Fibroblast of lung (primary cell): Measurements from ENCODE around the gene SIAH2. TPM values are rescaled to one million over a fixed set of nuclear protein-coding genes. Genes with fewer than 3 reads are reported as not detected.

Source experiments
- DNase-seq, 2 donors: peaks; one replicate each; pipeline versions ENCODE4 v3.0.0 to v3.0.0-alpha.2; 2010; ENCODE audit warnings: low read depth in 2 of 2
- H2AFZ ChIP-seq: 2 replicates; pipeline ENCODE4 v1.5.1; 2012; ENCODE audit warnings: low read length, control low read depth, inconsistent platforms
- H3K27ac ChIP-seq: 2 replicates; pipeline ENCODE4 v1.5.1; 2011; ENCODE audit warnings: low read length, control low read depth; ENCODE audit not compliant: insufficient read depth
- H3K27me3 ChIP-seq: 2 replicates; pipeline ENCODE4 v1.5.1; 2011; ENCODE audit warnings: mild to moderate bottlenecking, low read length; ENCODE audit not compliant: control insufficient read depth, insufficient read depth
- H3K36me3 ChIP-seq: 2 replicates; pipeline ENCODE4 v1.5.1; 2011; ENCODE audit warnings: low read length; ENCODE audit not compliant: control insufficient read depth, insufficient read depth
- H3K4me1 ChIP-seq: 2 replicates; pipeline ENCODE4 v1.5.1; 2011; ENCODE audit warnings: low read length; ENCODE audit not compliant: control insufficient read depth, insufficient read depth; ENCODE audit errors: extremely low read depth
- H3K4me2 ChIP-seq: 2 replicates; pipeline ENCODE4 v1.5.1; 2011; ENCODE audit warnings: low read length, control low read depth; ENCODE audit not compliant: insufficient read depth; ENCODE audit errors: extremely low read depth
- H3K4me3 ChIP-seq, 4 experiments: fragments of 200-600 bp in 1 of 4; sonication (generic) in 1 of 4; replicated peaks in 1 of 4; 2 replicates each; pipeline ENCODE4 v1.5.1; 2011 to 2016; ENCODE audit warnings: low read length in 4 of 4, low read depth in 3 of 4, mild to moderate bottlenecking in 3 of 4, control low read depth in 2 of 4, inconsistent platforms in 1 of 4, mixed read lengths in 1 of 4; ENCODE audit not compliant: insufficient read depth in 1 of 4; ENCODE audit errors: control extremely low read depth in 1 of 4
- H3K79me2 ChIP-seq: 2 replicates; pipeline ENCODE4 v1.5.1; 2012; ENCODE audit warnings: mild to moderate bottlenecking, low read length, inconsistent platforms; ENCODE audit not compliant: control insufficient read depth, insufficient read depth
- H3K9ac ChIP-seq: 2 replicates; pipeline ENCODE4 v1.5.1; 2011; ENCODE audit warnings: mild to moderate bottlenecking, low read length, control low read depth; ENCODE audit not compliant: insufficient read depth
- H3K9me3 ChIP-seq: 2 replicates; pipeline ENCODE4 v1.5.1; 2012; ENCODE audit warnings: low read depth, low read length; ENCODE audit not compliant: control insufficient read depth, insufficient read depth
- H4K20me1 ChIP-seq: 2 replicates; pipeline ENCODE4 v1.5.1; 2011; ENCODE audit warnings: low read length; ENCODE audit not compliant: control insufficient read depth, insufficient read depth; ENCODE audit errors: extremely low read depth
- CTCF ChIP-seq, 2 donors: IDR thresholded peaks in 1 of 2; conservative IDR thresholded peaks in 1 of 2; 1 replicate in 1 of 2; 2 replicates in 1 of 2; pipeline ENCODE4 v1.5.1; 2011 to 2012; ENCODE audit warnings: low read length in 2 of 2, control low read depth in 1 of 2, inconsistent platforms in 1 of 2, low read depth in 1 of 2, mild to moderate bottlenecking in 1 of 2
- EZH2 ChIP-seq: IDR thresholded peaks from 2 replicates; pipeline ENCODE4 v1.5.1; 2012; ENCODE audit warnings: low read length, control low read depth, mild to moderate bottlenecking; ENCODE audit errors: missing control alignments
- polyA plus RNA-seq, 2 donors: library from polyadenylated mRNA; depleted of rRNA in 1 of 2; stranded (reverse) in 1 of 2; unstranded in 1 of 2; fragments of >200 nt; gene quantifications; 2 replicates each; pipeline ENCODE4 v1.2.1, GENCODE V29; 2011 to 2012; ENCODE audit warnings: missing spikeins in 1 of 2
- total RNA-seq: library from RNA; depleted of rRNA; stranded (reverse); fragments of >200 nt; gene quantifications from 2 replicates; pipeline ENCODE4 v1.2.1, GENCODE V29; 2014

The SIAH2 gene
- total and polyA plus RNA-seq, 2 donors (not counting 1 experiment from before 2014, with no cell fraction given), result 28.9 to 29.7 TPM

DNA sequence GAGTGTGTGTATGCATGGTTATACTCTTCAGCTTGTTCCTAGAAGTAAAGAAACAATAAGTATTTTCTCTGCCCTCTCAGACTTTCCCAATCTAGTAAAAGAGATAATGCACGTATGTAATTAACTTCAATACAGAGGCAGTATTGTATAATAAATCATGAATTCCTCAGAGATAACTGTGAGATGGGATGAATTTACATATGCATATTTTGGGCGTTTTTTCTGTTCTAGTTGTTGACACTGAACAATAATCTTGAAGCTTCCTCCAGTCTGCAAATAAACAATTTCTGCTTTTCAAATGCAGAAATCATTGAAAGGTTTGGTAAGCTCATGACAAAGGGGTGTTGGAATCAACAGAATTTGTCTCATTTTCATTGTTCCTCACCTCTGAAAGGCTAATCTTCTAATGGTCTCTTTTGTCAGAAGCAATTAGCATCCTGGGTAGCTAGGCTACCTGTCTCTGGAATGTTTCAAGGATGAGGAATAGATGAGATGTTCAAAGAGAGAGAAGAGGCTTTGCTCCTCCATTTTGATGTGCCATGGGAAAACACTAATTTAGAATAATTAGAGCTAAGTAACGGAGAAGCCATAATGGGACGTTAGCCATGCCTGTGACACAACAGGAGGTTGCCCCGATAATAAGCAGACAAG is 43.3 kb upstream of the SIAH2 start:
- no peak for TF ChIP-seq CTCF (conservative IDR thresholded peaks at IDR 0.05 in 1 of 2, IDR thresholded peaks at IDR 0.05 in 1 of 2; ENCODE audit: low read depth in 1 of 2, low read length in 2 of 2)
- no peak for TF ChIP-seq EZH2
- H3K9me3 ChIP-seq, result no peaks in the 10 kb centered on the region
- H4K20me1 ChIP-seq, result no peaks in the 10 kb centered on the region
- no peak overlapping the region for H3K4me3 ChIP-seq
- no peak overlapping the region for H3K9ac ChIP-seq
- H3K4me1 ChIP-seq, result no peaks in the 10 kb centered on the region
- H3K79me2 ChIP-seq, result no peaks in the 10 kb centered on the region
- peaks cover 9% of the 10 kb centered on the region for H3K27me3 ChIP-seq
- DNase-seq, result no peak
- no peak overlapping the region for H2AFZ ChIP-seq
- no peak overlapping the region for H3K27ac ChIP-seq
- H3K36me3 ChIP-seq, result no peaks in the 10 kb centered on the region
- no peak overlapping the region for H3K4me2 ChIP-seq

DNA sequence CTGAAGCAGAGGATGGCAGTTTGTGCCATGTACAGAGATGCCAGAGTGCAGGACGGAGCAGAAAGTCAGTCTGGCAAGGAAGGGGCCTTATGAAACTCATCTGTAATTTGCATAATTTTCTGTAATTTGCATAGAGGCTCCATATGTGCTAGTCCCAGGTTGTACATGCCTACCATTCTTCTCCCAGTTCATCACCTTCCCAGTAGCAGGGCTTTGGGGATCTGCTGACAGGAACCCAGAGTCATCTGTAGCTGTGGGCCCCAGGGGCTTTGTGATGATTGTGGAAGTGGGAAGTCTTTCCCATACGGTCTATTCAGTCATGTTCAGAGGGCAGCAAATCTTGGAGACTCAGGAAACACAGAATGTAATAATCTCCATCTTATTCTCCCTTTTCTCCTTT is 42.4 kb upstream of the SIAH2 start:
- H2AFZ ChIP-seq, result no peak overlapping the region
- no peaks in the 10 kb centered on the region for H3K9me3 ChIP-seq
- no peaks in the 10 kb centered on the region for H4K20me1 ChIP-seq
- no peak overlapping the region for H3K4me2 ChIP-seq
- H3K9ac ChIP-seq, result no peak overlapping the region
- H3K4me3 ChIP-seq, result no peak overlapping the region
- no peaks in the 10 kb centered on the region for H3K36me3 ChIP-seq
- H3K4me1 ChIP-seq, result no peaks in the 10 kb centered on the region
- H3K79me2 ChIP-seq, result no peaks in the 10 kb centered on the region
- no peak for TF ChIP-seq CTCF (conservative IDR thresholded peaks at IDR 0.05 in 1 of 2, IDR thresholded peaks at IDR 0.05 in 1 of 2; ENCODE audit: low read depth in 1 of 2, low read length in 2 of 2)
- no peak for TF ChIP-seq EZH2
- no peak for DNase-seq
- H3K27ac ChIP-seq, result no peak overlapping the region
- H3K27me3 ChIP-seq, result peaks cover 12% of the 10 kb centered on the region

- Histone ChIP-seq H3K4me3 (no peak overlapping the region), H3K4me1 (no peaks in the 10 kb centered on the region), H3K9me3 (no peaks in the 10 kb centered on the region), H3K9ac (no peak overlapping the region), H3K27me3 (peaks cover 12% of the 10 kb centered on the region), H3K79me2 (no peaks in the 10 kb centered on the region), H3K36me3 (no peaks in the 10 kb centered on the region), H3K4me2 (no peak overlapping the region), H4K20me1 (no peaks in the 10 kb centered on the region), H3K27ac (no peak overlapping the region), H2AFZ (no peak overlapping the region)
- no peak for DNase-seq
- no peak for TF ChIP-seq CTCF (conservative IDR thresholded peaks at IDR 0.05 in 1 of 2, IDR thresholded peaks at IDR 0.05 in 1 of 2; ENCODE audit: low read depth in 1 of 2, low read length in 2 of 2)
- TF ChIP-seq EZH2, result no peak
Observed at GRCh38 chr3:150803440-150803985, 40.5 kb upstream of the SIAH2 start.
